GM21529 (cell line): ENCODE results near the gene PPP1R7.

ENCODE experiments used
- ATAC-seq: cut with Tn5 transposase; IDR thresholded peaks from one replicate; pipeline ENCODE4 v1.9.1; 2021; ENCODE audit not compliant: unreplicated experiment

PPP1R7 gene

GRCh38 chr2:241120440-241120839 is 29.8 kb upstream of the PPP1R7 start:
- ATAC-seq, result no peak

GRCh38 chr2:241121008-241121407 is 29.3 kb upstream of the PPP1R7 start:
- ATAC-seq, result no peak

GRCh38 chr2:241122376-241123002 is 27.8 kb upstream of the PPP1R7 start:
- ATAC-seq, result no peak

GRCh38 chr2:241123816-241124536 is 26.3 kb upstream of the PPP1R7 start:
- ATAC-seq, result no peak

- no peak for ATAC-seq
These were observed 24.6 kb upstream of the PPP1R7 start for GRCh38 chr2:241125626-241126025.

GRCh38 chr2:241126201-241126611 is 24.1 kb upstream of the PPP1R7 start:
- no peak for ATAC-seq

- ATAC-seq, result no peak
These were observed 23.5 kb upstream of the PPP1R7 start for GRCh38 chr2:241126771-241127202.

- ATAC-seq, result no peak
These were observed 22.0 kb upstream of the PPP1R7 start for GRCh38 chr2:241128266-241128665.

GRCh38 chr2:241129086-241129871 is 21.0 kb upstream of the PPP1R7 start:
- ATAC-seq, result no peak

GRCh38 chr2:241130316-241130715 is 20.0 kb upstream of the PPP1R7 start:
- ATAC-seq, result no peak

GRCh38 chr2:241131531-241131930 is 18.7 kb upstream of the PPP1R7 start:
- no peak for ATAC-seq

GRCh38 chr2:241132538-241133435 is 17.5 kb upstream of the PPP1R7 start:
- ATAC-seq, result no peak

GRCh38 chr2:241133436-241133820 is 16.8 kb upstream of the PPP1R7 start:
- ATAC-seq, result no peak

- ATAC-seq, result no peak
These were observed 15.6 kb upstream of the PPP1R7 start for GRCh38 chr2:241134711-241135110.

GRCh38 chr2:241135737-241136136 is 14.5 kb upstream of the PPP1R7 start:
- no peak for ATAC-seq

- ATAC-seq, result no peak
These were observed 14.1 kb upstream of the PPP1R7 start for GRCh38 chr2:241136191-241136590.

- no peak for ATAC-seq
These were observed 13.5 kb upstream of the PPP1R7 start for GRCh38 chr2:241136661-241137260.

GRCh38 chr2:241137276-241138190 is 12.7 kb upstream of the PPP1R7 start:
- ATAC-seq, result no peak

- ATAC-seq, result no peak
These were observed 11.8 kb upstream of the PPP1R7 start for GRCh38 chr2:241138471-241138870.
